ENCODE data around the gene ASIP. TPM values are rescaled to one million over a fixed set of nuclear protein-coding genes. Genes with fewer than 3 reads are reported as not detected.

The ASIP gene, protein sequence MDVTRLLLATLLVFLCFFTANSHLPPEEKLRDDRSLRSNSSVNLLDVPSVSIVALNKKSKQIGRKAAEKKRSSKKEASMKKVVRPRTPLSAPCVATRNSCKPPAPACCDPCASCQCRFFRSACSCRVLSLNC
- not detected for total RNA-seq

DNA sequence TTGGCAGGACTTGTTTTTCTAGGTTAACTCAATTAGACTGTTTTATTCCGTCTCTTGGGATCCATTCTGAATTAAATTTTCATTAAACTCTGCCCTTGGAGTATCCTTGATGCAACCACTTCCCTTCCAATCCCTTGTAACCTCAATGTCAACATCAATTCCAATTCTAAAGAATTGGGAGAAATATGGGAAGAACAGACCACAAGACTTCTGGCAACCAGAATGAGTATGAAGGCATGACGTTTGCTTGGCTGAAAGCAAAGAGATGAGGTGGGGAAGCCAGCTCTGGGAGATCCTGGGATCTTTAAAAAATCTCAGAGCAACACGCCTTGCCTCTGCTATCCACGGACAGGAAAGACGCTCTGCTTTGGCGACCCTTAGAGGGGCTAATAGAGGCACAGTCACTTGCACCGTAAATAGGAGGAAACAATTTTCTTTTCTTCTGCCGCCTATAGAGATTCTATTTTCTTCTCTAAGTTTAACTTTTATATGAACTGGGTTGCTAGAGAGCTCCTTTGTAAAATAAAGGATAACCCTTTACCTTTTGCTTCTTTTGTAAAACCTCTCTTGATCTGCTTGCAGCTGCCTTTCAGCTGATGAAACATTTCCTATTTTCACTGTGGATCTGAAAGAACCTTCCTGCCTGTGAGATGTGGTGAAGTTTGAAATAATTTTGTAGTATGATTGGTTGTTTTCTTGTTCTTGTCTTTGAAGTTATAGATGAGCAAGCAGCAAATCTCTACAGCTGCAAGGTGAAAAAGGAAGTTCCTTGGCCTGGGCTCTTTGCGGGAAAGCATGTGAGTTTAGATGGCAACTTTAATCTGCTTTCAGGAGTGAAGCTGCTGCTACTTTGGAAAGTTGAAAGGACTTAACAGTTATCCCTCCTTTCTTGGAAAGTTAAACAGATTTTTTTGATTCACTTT is at the start of gene ASIP:
ASIP (plus strand) TSS at position 731 of the 923 bp plus-strand sequence. CDS start 18,952 bp downstream, outside the sequence.

DNA sequence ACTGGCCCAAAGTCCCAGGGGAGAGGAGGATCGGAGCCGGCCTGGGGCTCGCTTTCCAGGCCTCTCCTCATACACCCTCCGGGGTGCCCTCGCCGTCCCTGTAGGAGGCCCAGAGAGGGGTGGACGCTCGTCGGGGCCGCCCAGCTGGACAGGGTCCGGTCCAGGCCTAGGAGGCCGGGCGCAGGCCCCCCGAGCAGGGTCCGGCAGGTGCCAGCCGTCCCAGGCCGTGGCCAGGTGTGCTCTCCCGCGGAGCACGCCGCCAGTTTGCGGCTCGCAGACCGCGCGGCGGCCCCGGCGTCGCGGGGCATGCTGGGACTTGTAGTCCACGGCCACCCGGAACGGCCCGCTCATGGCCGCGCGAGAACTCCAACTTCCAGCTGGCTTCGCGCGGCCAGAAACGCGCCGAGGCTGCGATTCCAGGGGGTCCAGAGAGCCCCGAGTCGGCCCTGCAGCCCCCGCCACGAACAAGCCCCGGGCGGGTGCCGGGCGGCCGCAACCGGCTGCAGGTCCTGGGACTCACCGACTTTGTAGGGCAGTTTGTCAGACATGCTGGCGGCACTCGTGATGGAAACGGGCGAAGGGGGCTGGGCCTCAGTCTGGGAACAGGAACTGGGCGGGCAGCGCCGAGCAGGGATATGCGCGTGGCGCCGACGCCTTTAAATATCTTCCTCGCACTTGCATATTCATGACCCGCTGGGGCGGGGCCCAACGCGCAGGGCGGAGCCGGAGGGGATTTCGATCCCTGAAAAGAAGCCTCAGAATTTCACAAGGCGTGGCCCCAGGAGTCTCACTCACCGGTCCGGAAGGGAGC is 61.7 kb downstream of the ASIP start, which contains the start of gene AHCY:
AHCY (minus strand) TSS at position 633 of the 811 bp plus-strand sequence; CDS start at position 548, 85 bp downstream.

Other genes with a start within 250 kb of the ASIP start
- 40.6 TPM for gene RALY, start 247.5 kb upstream of the ASIP start, total RNA-seq
- gene EIF2S2, start 129.2 kb upstream of the ASIP start, total RNA-seq: 51.4 TPM
- gene AHCY, start 61.9 kb downstream of the ASIP start, total RNA-seq: 58.6 TPM
- gene ITCH, start 121.8 kb downstream of the ASIP start, total RNA-seq: 69.7 TPM

All from diencephalon (tissue), 1 donor.